MM.1S (cell line): ENCODE data around the gene LYL1.

Experiments used
- CTCF ChIP-seq: fragments of 300-600 bp; sonication (generic); IDR thresholded peaks from 2 replicates; pipeline ENCODE4 v1.5.1; 2016; ENCODE audit warnings: antibody characterized with exemption, low read length, mixed read lengths
- EZH2 ChIP-seq: fragments of 300-600 bp; sonication (generic); optimal IDR thresholded peaks from 2 replicates; pipeline ENCODE3; 2017; ENCODE audit warnings: low read depth, mild to moderate bottlenecking, antibody characterized with exemption, low read length, mixed read lengths
- EZH2phosphoT487 ChIP-seq: fragments of 300-600 bp; sonication (generic); IDR thresholded peaks from 2 replicates; pipeline ENCODE4 v1.6.1; 2018; ENCODE audit warnings: antibody characterized with exemption, low read length

- no peak for TF ChIP-seq CTCF
- no peak for TF ChIP-seq EZH2
- TF ChIP-seq EZH2phosphoT487 = no peak
Observed at GRCh38 chr19:13122980-13123957, 20.6 kb upstream of the LYL1 start.
